Astrocyte (in vitro differentiated cells and primary cell): ENCODE data around the gene RPS10. TPM values are rescaled to one million over a fixed set of nuclear protein-coding genes. Genes with fewer than 3 reads are reported as not detected.

Experiments
- DNase-seq: peaks from one replicate; pipeline ENCODE4 v3.0.0-alpha.2; 2010; ENCODE audit warnings: low read depth
- FAIRE-seq: peaks from 2 replicates; lab custom pipeline; 2011; peaks lifted over from hg19 to GRCh38; lab: Jason Lieb, UNC
- H2AFZ ChIP-seq: 2 replicates; pipeline ENCODE4 v1.6.0; 2012; ENCODE audit warnings: low read depth, low read length, inconsistent platforms
- H3K27ac ChIP-seq: 2 replicates; pipeline ENCODE4 v1.5.1; 2011; ENCODE audit warnings: low read depth, low read length, inconsistent platforms
- H3K27me3 ChIP-seq: 2 replicates; pipeline ENCODE4 v1.6.0; 2011; ENCODE audit warnings: low read length, inconsistent platforms; ENCODE audit not compliant: insufficient read depth
- H3K36me3 ChIP-seq: 2 replicates; pipeline ENCODE4 v1.5.1; 2011; ENCODE audit warnings: low read length, inconsistent platforms; ENCODE audit not compliant: insufficient read depth
- H3K4me1 ChIP-seq: 2 replicates; pipeline ENCODE4 v1.5.1; 2011; ENCODE audit warnings: low read length, inconsistent platforms; ENCODE audit not compliant: insufficient read depth
- H3K4me2 ChIP-seq: 2 replicates; pipeline ENCODE4 v1.6.0; 2012; ENCODE audit warnings: low read length, inconsistent platforms
- H3K4me3 ChIP-seq: 2 replicates; pipeline ENCODE4 v1.5.1; 2011; ENCODE audit warnings: low read depth, mild to moderate bottlenecking, low read length, inconsistent platforms; ENCODE audit not compliant: insufficient read depth
- H3K79me2 ChIP-seq: 2 replicates; pipeline ENCODE4 v1.6.0; 2012; ENCODE audit warnings: mild to moderate bottlenecking, low read length, inconsistent platforms; ENCODE audit not compliant: insufficient read depth
- H3K9ac ChIP-seq: 2 replicates; pipeline ENCODE4 v1.6.0; 2012; ENCODE audit warnings: mild to moderate bottlenecking, low read length, inconsistent platforms
- H3K9me3 ChIP-seq: 2 replicates; pipeline ENCODE4 v1.5.1; 2012; ENCODE audit warnings: low read depth, mild to moderate bottlenecking, low read length, inconsistent platforms; ENCODE audit not compliant: insufficient read depth
- H4K20me1 ChIP-seq: 2 replicates; pipeline ENCODE4 v1.6.0; 2012; ENCODE audit warnings: low read length, inconsistent platforms; ENCODE audit not compliant: insufficient read depth
- H3K27ac Mint-ChIP-seq: one replicate; pipeline ENCODE4 v1.8.0; 2021; ENCODE audit warnings: mild to moderate bottlenecking, mixed read lengths; ENCODE audit not compliant: unreplicated experiment
- H3K27me3 Mint-ChIP-seq: one replicate; pipeline ENCODE4 v1.8.0; 2021; ENCODE audit warnings: low read depth, mixed read lengths; ENCODE audit not compliant: unreplicated experiment
- H3K36me3 Mint-ChIP-seq: one replicate; pipeline ENCODE4 v1.8.0; 2021; ENCODE audit warnings: low read depth, mixed read lengths; ENCODE audit not compliant: unreplicated experiment
- H3K4me1 Mint-ChIP-seq: one replicate; pipeline ENCODE4 v1.8.0; 2021; ENCODE audit warnings: low read depth, mixed read lengths; ENCODE audit not compliant: unreplicated experiment
- H3K4me3 Mint-ChIP-seq: one replicate; pipeline ENCODE4 v1.8.0; 2021; ENCODE audit warnings: mild to moderate bottlenecking, moderate library complexity, mixed read lengths; ENCODE audit not compliant: unreplicated experiment
- H3K9me3 Mint-ChIP-seq: one replicate; pipeline ENCODE4 v1.8.0; 2021; ENCODE audit warnings: mild to moderate bottlenecking, mixed read lengths; ENCODE audit not compliant: unreplicated experiment
- CTCF ChIP-seq: IDR thresholded peaks from 2 replicates; pipeline ENCODE4 v1.5.1; 2011; ENCODE audit warnings: low read depth, mild to moderate bottlenecking, inconsistent platforms, low read length, moderate library complexity; ENCODE audit not compliant: insufficient read depth
- EZH2 ChIP-seq: IDR thresholded peaks from 2 replicates; pipeline ENCODE4 v1.6.1; 2012; ENCODE audit warnings: mild to moderate bottlenecking, low read length, inconsistent platforms; ENCODE audit not compliant: insufficient read depth
- total RNA-seq: library from RNA; stranded (reverse); gene quantifications from 2 replicates; pipeline ENCODE4 v1.2.1, GENCODE V29; 2021

The RPS10 gene
- total RNA-seq, 1 donor from 2014 or later, result 1,326 TPM

- Mint-ChIP-seq H3K36me3 (no peaks in the 10 kb centered on the region), H3K9me3 (peaks cover 7% of the 10 kb centered on the region), H3K4me3 (no peak overlapping the region), H3K4me1 (no peaks in the 10 kb centered on the region), H3K27me3 (peaks cover 16% of the 10 kb centered on the region), H3K27ac (no peak overlapping the region)
- Histone ChIP-seq H3K36me3 (no peaks in the 10 kb centered on the region), H4K20me1 (no peaks in the 10 kb centered on the region), H3K9me3 (peaks cover 5% of the 10 kb centered on the region), H3K27ac (no peak overlapping the region), H3K4me2 (no peak overlapping the region), H3K9ac (no peak overlapping the region), H3K4me1 (no peaks in the 10 kb centered on the region), H3K4me3 (no peak overlapping the region), H3K79me2 (no peaks in the 10 kb centered on the region), H2AFZ (no peak overlapping the region), H3K27me3 (peaks cover 2% of the 10 kb centered on the region)
- no peak for FAIRE-seq
- TF ChIP-seq CTCF (no peak), EZH2 (no peak)
- DNase-seq, result no peak
Measured at GRCh38 chr6:34451192-34451591, 25.3 kb upstream of the RPS10 start.

- no peak overlapping the region for H3K9ac ChIP-seq
Measured at GRCh38 chr6:34447910-34448309, 22.0 kb upstream of the RPS10 start.

More at GRCh38 chr6:34447910-34448309, 22.0 kb upstream of the RPS10 start:
- H3K27me3 Mint-ChIP-seq, result peaks cover 14% of the 10 kb centered on the region
- no peak overlapping the region for H3K4me3 Mint-ChIP-seq
- H3K4me3 ChIP-seq, result no peak overlapping the region
- H3K9me3 Mint-ChIP-seq, result peaks cover 7% of the 10 kb centered on the region
- H3K36me3 ChIP-seq, result no peaks in the 10 kb centered on the region
- no peaks in the 10 kb centered on the region for H3K36me3 Mint-ChIP-seq
- no peaks in the 10 kb centered on the region for H3K4me1 Mint-ChIP-seq
- no peak overlapping the region for H2AFZ ChIP-seq
- no peaks in the 10 kb centered on the region for H3K4me1 ChIP-seq
- no peaks in the 10 kb centered on the region for H3K79me2 ChIP-seq
- peaks cover 4% of the 10 kb centered on the region for H3K27me3 ChIP-seq
- DNase-seq, result no peak
- no peak overlapping the region for H3K4me2 ChIP-seq
- FAIRE-seq, result no peak
- H3K27ac ChIP-seq, result no peak overlapping the region
- TF ChIP-seq EZH2 (no peak), CTCF (no peak)
- H4K20me1 ChIP-seq, result no peaks in the 10 kb centered on the region
- peaks cover 5% of the 10 kb centered on the region for H3K9me3 ChIP-seq
- no peak overlapping the region for H3K27ac Mint-ChIP-seq
